ENCODE data around the gene SPRYD3.
"Not testable (repeated sequence)": the region's sequence is repeated elsewhere in the genome, so short reads cannot be mapped to it uniquely, and the experiment has no call there.

Gene SPRYD3

GRCh38 chr12:53034459-53034858, 44.7 kb downstream of the SPRYD3 start:
- in situ Hi-C loops (cut with MboI; ENCODE audit: low sequenced_read_pairs, unreplicated experiment) = no loop called here
- TF ChIP-seq CTCF (IDR thresholded peaks at IDR 0.05; ENCODE audit: borderline replicate concordance, control extremely low read depth, extremely low read depth, insufficient read depth, missing control alignments) = no peak

GRCh38 chr12:53033832-53034231, 45.4 kb downstream of the SPRYD3 start:
- DNase-seq (ENCODE audit: low spot score); in situ Hi-C loops (cut with MboI; ENCODE audit: low sequenced_read_pairs, unreplicated experiment): not testable (repeated sequence)

More at GRCh38 chr12:53034459-53034858, 44.7 kb downstream of the SPRYD3 start:
- DNase-seq (ENCODE audit: low spot score) = no peak

GRCh38 chr12:53031616-53032015, 47.6 kb downstream of the SPRYD3 start:
- no peak for TF ChIP-seq CTCF (IDR thresholded peaks at IDR 0.05; ENCODE audit: borderline replicate concordance, control extremely low read depth, extremely low read depth, insufficient read depth, missing control alignments)
- no peak for DNase-seq (ENCODE audit: low spot score)
- in situ Hi-C loops (cut with MboI; ENCODE audit: low sequenced_read_pairs, unreplicated experiment) = no loop called here

GRCh38 chr12:53027014-53027413, 52.2 kb downstream of the SPRYD3 start:
- in situ Hi-C loops (cut with MboI; ENCODE audit: low sequenced_read_pairs, unreplicated experiment); DNase-seq (ENCODE audit: low spot score): not testable (repeated sequence)

GRCh38 chr12:53025250-53025649, 53.9 kb downstream of the SPRYD3 start:
- TF ChIP-seq CTCF (IDR thresholded peaks at IDR 0.05; ENCODE audit: borderline replicate concordance, control extremely low read depth, extremely low read depth, insufficient read depth, missing control alignments) = no peak
- no peak for DNase-seq (ENCODE audit: low spot score)
- in situ Hi-C loops (cut with MboI; ENCODE audit: low sequenced_read_pairs, unreplicated experiment) = no loop called here

- DNase-seq (ENCODE audit: low spot score) = no peak
- in situ Hi-C loops (cut with MboI; ENCODE audit: low sequenced_read_pairs, unreplicated experiment) = no loop called here
- no peak for TF ChIP-seq CTCF (IDR thresholded peaks at IDR 0.05; ENCODE audit: borderline replicate concordance, control extremely low read depth, extremely low read depth, insufficient read depth, missing control alignments)
Measured at GRCh38 chr12:53014709-53015108, 64.5 kb downstream of the SPRYD3 start.
